WTC11 (cell line): Measurements from ENCODE around the gene FSD1. TPM values are rescaled to one million over a fixed set of nuclear protein-coding genes. Genes with fewer than 3 reads are reported as not detected.

Experiments
- ATAC-seq: fragments of 200-7000 bp; cut with Tn5 transposase; 2 replicates; pipeline ENCODE4 v1.10.0; 2021; ENCODE audit warnings: mild to moderate bottlenecking, moderate library complexity
- CTCF ChIA-PET: fragments of 300-600 bp; sonication (Branson Sonifier 250); formaldehyde crosslinking; loops from one replicate; lab custom pipeline; 2021; ENCODE audit warnings: antibody characterized with exemption; lab: Charles Lee
- POLR2A ChIA-PET: fragments of 350-600 bp; sonication (Branson Sonifier 250); formaldehyde crosslinking; loops from one replicate; lab custom pipeline; 2021; ENCODE audit warnings: antibody characterized with exemption; lab: Charles Lee
- DNase-seq: peaks from one replicate; pipeline ENCODE4 v3.0.0; 2021; ENCODE audit warnings: low spot score
- H3K27ac Mint-ChIP-seq: 2 replicates; pipeline ENCODE4 v1.8.0; 2021; ENCODE audit warnings: mixed read lengths
- H3K27me3 Mint-ChIP-seq: 2 replicates; pipeline ENCODE4 v1.8.0; 2021; ENCODE audit warnings: low read depth, mild to moderate bottlenecking, moderate library complexity, mixed read lengths
- H3K36me3 Mint-ChIP-seq: 2 replicates; pipeline ENCODE4 v1.8.0; 2021; ENCODE audit warnings: mixed read lengths
- H3K4me1 Mint-ChIP-seq: 2 replicates; pipeline ENCODE4 v1.8.0; 2022; ENCODE audit warnings: mixed read lengths
- H3K4me3 Mint-ChIP-seq: 2 replicates; pipeline ENCODE4 v1.8.0; 2021; ENCODE audit warnings: mild to moderate bottlenecking, moderate library complexity, mixed read lengths
- H3K9me3 Mint-ChIP-seq: 2 replicates; pipeline ENCODE4 v1.8.0; 2021; ENCODE audit warnings: mixed read lengths
- AFF4 ChIP-seq: sonication (generic); formaldehyde crosslinking; IDR thresholded peaks from 2 replicates; pipeline ENCODE4 v1.8.1; 2023; ENCODE audit warnings: mild to moderate bottlenecking, missing genetic modification reagents, borderline replicate concordance
- E2F4 ChIP-seq: sonication (generic); formaldehyde crosslinking; IDR thresholded peaks from 2 replicates; pipeline ENCODE4 v1.8.1; 2022; ENCODE audit warnings: low read depth, mild to moderate bottlenecking, moderate library complexity, missing genetic modification reagents, borderline replicate concordance
- FOXK1 ChIP-seq: sonication (generic); formaldehyde crosslinking; IDR thresholded peaks from 2 replicates; pipeline ENCODE4 v1.8.0; 2022; ENCODE audit warnings: mild to moderate bottlenecking, moderate library complexity, missing genetic modification reagents
- FOXP1 ChIP-seq: sonication (generic); formaldehyde crosslinking; IDR thresholded peaks from 2 replicates; pipeline ENCODE4 v1.8.0; 2022; ENCODE audit warnings: missing genetic modification reagents, mild to moderate bottlenecking, moderate library complexity, borderline replicate concordance
- GRHL2 ChIP-seq: fragments of 250-450 bp; sonication (Bioruptor Pico); IDR thresholded peaks from 2 replicates; pipeline ENCODE4 v1.8.0; 2022; ENCODE audit warnings: mild to moderate bottlenecking, moderate library complexity; ENCODE audit not compliant: insufficient replicate concordance, severe bottlenecking
- KAT7 ChIP-seq: sonication (generic); formaldehyde crosslinking; IDR thresholded peaks from 2 replicates; pipeline ENCODE4 v1.8.1; 2023; ENCODE audit warnings: missing genetic modification reagents, mild to moderate bottlenecking, borderline replicate concordance
- NFE2L1 ChIP-seq: sonication (generic); formaldehyde crosslinking; IDR thresholded peaks from 2 replicates; pipeline ENCODE4 v1.8.1; 2023; ENCODE audit warnings: missing genetic modification reagents
- NR2C2 ChIP-seq: sonication (generic); formaldehyde crosslinking; IDR thresholded peaks from 2 replicates; pipeline ENCODE4 v1.8.0; 2022; ENCODE audit warnings: mild to moderate bottlenecking, missing genetic modification reagents
- RORB ChIP-seq: fragments of 250-450 bp; sonication (Bioruptor Pico); IDR thresholded peaks from 2 replicates; pipeline ENCODE4 v1.9.0; 2021; ENCODE audit warnings: mild to moderate bottlenecking
- STAT6 ChIP-seq: sonication (generic); formaldehyde crosslinking; conservative IDR thresholded peaks from 2 replicates; pipeline ENCODE4 v1.8.1; 2023; ENCODE audit warnings: mild to moderate bottlenecking, low read depth, missing genetic modification reagents, moderate library complexity
- TEAD4 ChIP-seq: sonication (generic); formaldehyde crosslinking; IDR thresholded peaks from 2 replicates; pipeline ENCODE4 v1.8.0; 2022; ENCODE audit warnings: mild to moderate bottlenecking, missing genetic modification reagents
- ZBTB21 ChIP-seq: sonication (generic); formaldehyde crosslinking; IDR thresholded peaks from 2 replicates; pipeline ENCODE4 v1.8.1; 2023; ENCODE audit warnings: mild to moderate bottlenecking, missing genetic modification reagents, borderline replicate concordance
- ZNF138 ChIP-seq: sonication (generic); formaldehyde crosslinking; conservative IDR thresholded peaks from 2 replicates; pipeline ENCODE4 v1.8.1; 2022; ENCODE audit warnings: mild to moderate bottlenecking, moderate library complexity, missing genetic modification reagents
- ZNF281 ChIP-seq: sonication (generic); formaldehyde crosslinking; IDR thresholded peaks from 2 replicates; pipeline ENCODE4 v1.8.0; 2023; ENCODE audit warnings: mild to moderate bottlenecking, missing genetic modification reagents
- ZNF317 ChIP-seq: sonication (generic); formaldehyde crosslinking; IDR thresholded peaks from 2 replicates; pipeline ENCODE4 v1.8.1; 2023; ENCODE audit warnings: low read depth, mild to moderate bottlenecking, moderate library complexity, missing genetic modification reagents, borderline replicate concordance
- total RNA-seq: library from RNA; stranded (reverse); gene quantifications from 3 replicates; pipeline ENCODE4 v1.2.3, GENCODE V29; 2021
- TF ChIP-seq, protein P1 (sequence below): sonication (generic); formaldehyde crosslinking; IDR thresholded peaks from 2 replicates; pipeline ENCODE4 v1.8.1; 2023; ENCODE audit warnings: mild to moderate bottlenecking, missing genetic modification reagents, moderate library complexity
- TF ChIP-seq, protein P2 (sequence below): fragments of 250-450 bp; sonication (Bioruptor Pico); IDR thresholded peaks from 2 replicates; pipeline ENCODE4 v1.9.0; 2021; ENCODE audit warnings: mild to moderate bottlenecking
- TF ChIP-seq, protein P3 (sequence below): sonication (generic); formaldehyde crosslinking; IDR thresholded peaks from 2 replicates; pipeline ENCODE4 v1.8.1; 2022; ENCODE audit warnings: missing genetic modification reagents, borderline replicate concordance

Gene FSD1
- total RNA-seq, 1 experiment from 2014 or later: 61.3 TPM

GRCh38 chr19:4305257-4305612 is 837 bp downstream of the FSD1 start:
- no peaks in the 10 kb centered on the region for H3K9me3 Mint-ChIP-seq
- peaks cover 17% of the 10 kb centered on the region for H3K4me1 Mint-ChIP-seq
- ATAC-seq: no peak
- H3K27ac Mint-ChIP-seq: no peak overlapping the region
- H3K36me3 Mint-ChIP-seq: peaks cover 33% of the 10 kb centered on the region
- CTCF ChIA-PET: interaction anchor here (1.2 to 2.0 kb wide), 6 partner anchors 20 to 165 kb away, joined by 3 to 30 read pairs (median 5); partner anchors contain the start of genes MPND and YJU2
- peaks cover 3% of the 10 kb centered on the region for H3K27me3 Mint-ChIP-seq
- POLR2A ChIA-PET: no interaction called here
- TF ChIP-seq RORB (CRISPR knock-in tag): no peak
- 0 out of 2 replicates have a peak, but pooled peaks have one; percentile 64 for TF ChIP-seq ZNF138 (CRISPR knock-in tag)
- 0 out of 2 replicates have a peak, but pooled peaks have one; percentile 51 for TF ChIP-seq ZBTB21
- no peak for DNase-seq
- H3K4me3 Mint-ChIP-seq: peak overlapping the region; percentile 67

GRCh38 chr19:4305659-4306058 is 1.3 kb downstream of the FSD1 start:
- no peak for TF ChIP-seq NFE2L1
- TF ChIP-seq FOXP1 (CRISPR knock-in tag): no peak
- TF ChIP-seq, protein P1, sequence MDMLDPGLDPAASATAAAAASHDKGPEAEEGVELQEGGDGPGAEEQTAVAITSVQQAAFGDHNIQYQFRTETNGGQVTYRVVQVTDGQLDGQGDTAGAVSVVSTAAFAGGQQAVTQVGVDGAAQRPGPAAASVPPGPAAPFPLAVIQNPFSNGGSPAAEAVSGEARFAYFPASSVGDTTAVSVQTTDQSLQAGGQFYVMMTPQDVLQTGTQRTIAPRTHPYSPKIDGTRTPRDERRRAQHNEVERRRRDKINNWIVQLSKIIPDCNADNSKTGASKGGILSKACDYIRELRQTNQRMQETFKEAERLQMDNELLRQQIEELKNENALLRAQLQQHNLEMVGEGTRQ (CRISPR knock-in tag): no peak
- TF ChIP-seq KAT7: no peak
- TF ChIP-seq, protein P2, sequence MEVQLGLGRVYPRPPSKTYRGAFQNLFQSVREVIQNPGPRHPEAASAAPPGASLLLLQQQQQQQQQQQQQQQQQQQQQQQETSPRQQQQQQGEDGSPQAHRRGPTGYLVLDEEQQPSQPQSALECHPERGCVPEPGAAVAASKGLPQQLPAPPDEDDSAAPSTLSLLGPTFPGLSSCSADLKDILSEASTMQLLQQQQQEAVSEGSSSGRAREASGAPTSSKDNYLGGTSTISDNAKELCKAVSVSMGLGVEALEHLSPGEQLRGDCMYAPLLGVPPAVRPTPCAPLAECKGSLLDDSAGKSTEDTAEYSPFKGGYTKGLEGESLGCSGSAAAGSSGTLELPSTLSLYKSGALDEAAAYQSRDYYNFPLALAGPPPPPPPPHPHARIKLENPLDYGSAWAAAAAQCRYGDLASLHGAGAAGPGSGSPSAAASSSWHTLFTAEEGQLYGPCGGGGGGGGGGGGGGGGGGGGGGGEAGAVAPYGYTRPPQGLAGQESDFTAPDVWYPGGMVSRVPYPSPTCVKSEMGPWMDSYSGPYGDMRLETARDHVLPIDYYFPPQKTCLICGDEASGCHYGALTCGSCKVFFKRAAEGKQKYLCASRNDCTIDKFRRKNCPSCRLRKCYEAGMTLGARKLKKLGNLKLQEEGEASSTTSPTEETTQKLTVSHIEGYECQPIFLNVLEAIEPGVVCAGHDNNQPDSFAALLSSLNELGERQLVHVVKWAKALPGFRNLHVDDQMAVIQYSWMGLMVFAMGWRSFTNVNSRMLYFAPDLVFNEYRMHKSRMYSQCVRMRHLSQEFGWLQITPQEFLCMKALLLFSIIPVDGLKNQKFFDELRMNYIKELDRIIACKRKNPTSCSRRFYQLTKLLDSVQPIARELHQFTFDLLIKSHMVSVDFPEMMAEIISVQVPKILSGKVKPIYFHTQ (CRISPR knock-in tag): no peak
- TF ChIP-seq ZNF281 (CRISPR knock-in tag): no peak
- TF ChIP-seq GRHL2: no peak
- TF ChIP-seq ZNF317 (CRISPR knock-in tag): no peak
- TF ChIP-seq NR2C2 (CRISPR knock-in tag): no peak
- TF ChIP-seq AFF4 (CRISPR knock-in tag): no peak
- TF ChIP-seq, protein P3, sequence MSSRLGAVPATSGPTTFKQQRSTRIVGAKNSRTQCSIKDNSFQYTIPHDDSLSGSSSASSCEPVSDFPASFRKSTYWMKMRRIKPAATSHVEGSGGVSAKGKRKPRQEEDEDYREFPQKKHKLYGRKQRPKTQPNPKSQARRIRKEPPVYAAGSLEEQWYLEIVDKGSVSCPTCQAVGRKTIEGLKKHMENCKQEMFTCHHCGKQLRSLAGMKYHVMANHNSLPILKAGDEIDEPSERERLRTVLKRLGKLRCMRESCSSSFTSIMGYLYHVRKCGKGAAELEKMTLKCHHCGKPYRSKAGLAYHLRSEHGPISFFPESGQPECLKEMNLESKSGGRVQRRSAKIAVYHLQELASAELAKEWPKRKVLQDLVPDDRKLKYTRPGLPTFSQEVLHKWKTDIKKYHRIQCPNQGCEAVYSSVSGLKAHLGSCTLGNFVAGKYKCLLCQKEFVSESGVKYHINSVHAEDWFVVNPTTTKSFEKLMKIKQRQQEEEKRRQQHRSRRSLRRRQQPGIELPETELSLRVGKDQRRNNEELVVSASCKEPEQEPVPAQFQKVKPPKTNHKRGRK (CRISPR knock-in tag): no peak
- no peak for TF ChIP-seq E2F4 (CRISPR knock-in tag)
- TF ChIP-seq FOXK1 (CRISPR knock-in tag): no peak
- TF ChIP-seq STAT6 (CRISPR knock-in tag): no peak
- TF ChIP-seq TEAD4 (CRISPR knock-in tag): no peak
- H3K4me3 Mint-ChIP-seq: peak overlapping the region; percentile 67
- peak overlapping the region; percentile 65; the same call in 1 of the 2 replicates for H3K27ac Mint-ChIP-seq
- H3K9me3 Mint-ChIP-seq: no peaks in the 10 kb centered on the region
- H3K36me3 Mint-ChIP-seq: peaks cover 37% of the 10 kb centered on the region
- peaks cover under 1% of the 10 kb centered on the region for H3K27me3 Mint-ChIP-seq
- CTCF ChIA-PET: interaction anchor here (1.2 to 2.0 kb wide), 8 partner anchors 20 to 166 kb away, joined by 3 to 30 read pairs (median 5); partner anchors contain the start of genes MPND and YJU2
- ATAC-seq: no peak
- no peak for DNase-seq
- H3K4me1 Mint-ChIP-seq: peaks cover 17% of the 10 kb centered on the region
- POLR2A ChIA-PET: no interaction called here
